ENCODE results near the gene MYO15B. TPM values are rescaled to one million over a fixed set of nuclear protein-coding genes. Genes with fewer than 3 reads are reported as not detected.

Gene MYO15B
- total RNA-seq, 1 donor = 1.4 TPM

- H3K4me3 ChIP-seq (ENCODE audit: low read depth, low read length) = no peak overlapping the region
- TF ChIP-seq, protein P1, sequence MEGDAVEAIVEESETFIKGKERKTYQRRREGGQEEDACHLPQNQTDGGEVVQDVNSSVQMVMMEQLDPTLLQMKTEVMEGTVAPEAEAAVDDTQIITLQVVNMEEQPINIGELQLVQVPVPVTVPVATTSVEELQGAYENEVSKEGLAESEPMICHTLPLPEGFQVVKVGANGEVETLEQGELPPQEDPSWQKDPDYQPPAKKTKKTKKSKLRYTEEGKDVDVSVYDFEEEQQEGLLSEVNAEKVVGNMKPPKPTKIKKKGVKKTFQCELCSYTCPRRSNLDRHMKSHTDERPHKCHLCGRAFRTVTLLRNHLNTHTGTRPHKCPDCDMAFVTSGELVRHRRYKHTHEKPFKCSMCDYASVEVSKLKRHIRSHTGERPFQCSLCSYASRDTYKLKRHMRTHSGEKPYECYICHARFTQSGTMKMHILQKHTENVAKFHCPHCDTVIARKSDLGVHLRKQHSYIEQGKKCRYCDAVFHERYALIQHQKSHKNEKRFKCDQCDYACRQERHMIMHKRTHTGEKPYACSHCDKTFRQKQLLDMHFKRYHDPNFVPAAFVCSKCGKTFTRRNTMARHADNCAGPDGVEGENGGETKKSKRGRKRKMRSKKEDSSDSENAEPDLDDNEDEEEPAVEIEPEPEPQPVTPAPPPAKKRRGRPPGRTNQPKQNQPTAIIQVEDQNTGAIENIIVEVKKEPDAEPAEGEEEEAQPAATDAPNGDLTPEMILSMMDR (IDR thresholded peaks at IDR 0.05; ENCODE audit: insufficient read depth, low read length) = peak; percentile 77
- DNase-seq (ENCODE audit: low read depth) = peak; percentile 13
Observed at GRCh38 chr17:75601057-75601987, 13.7 kb downstream of the MYO15B start.

DNA sequence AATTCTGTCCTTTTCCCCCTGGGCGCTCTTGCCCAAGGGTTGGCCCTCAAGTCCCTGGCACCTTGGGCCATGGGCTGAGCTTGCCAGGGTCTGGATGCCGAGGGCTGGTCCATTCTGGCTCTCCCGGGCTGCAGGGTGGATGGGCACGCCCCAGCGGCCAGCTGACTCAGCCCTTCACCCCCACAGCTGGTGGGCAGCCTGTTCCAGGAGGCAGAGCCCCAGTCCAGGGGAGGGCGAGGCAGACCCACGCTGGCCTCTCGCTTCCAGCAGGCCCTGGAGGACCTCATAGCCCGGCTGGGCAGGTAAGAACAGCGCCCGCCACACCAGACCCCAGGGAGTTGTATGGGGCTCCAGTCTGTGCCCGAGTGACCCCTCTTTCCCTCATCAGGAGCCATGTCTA is 15.0 kb downstream of the MYO15B start:
- TF ChIP-seq, protein P1 (IDR thresholded peaks at IDR 0.05; ENCODE audit: insufficient read depth, low read length) = no peak
- H3K4me3 ChIP-seq (ENCODE audit: low read depth, low read length) = no peak overlapping the region
- no peak for DNase-seq (ENCODE audit: low read depth)

DNA sequence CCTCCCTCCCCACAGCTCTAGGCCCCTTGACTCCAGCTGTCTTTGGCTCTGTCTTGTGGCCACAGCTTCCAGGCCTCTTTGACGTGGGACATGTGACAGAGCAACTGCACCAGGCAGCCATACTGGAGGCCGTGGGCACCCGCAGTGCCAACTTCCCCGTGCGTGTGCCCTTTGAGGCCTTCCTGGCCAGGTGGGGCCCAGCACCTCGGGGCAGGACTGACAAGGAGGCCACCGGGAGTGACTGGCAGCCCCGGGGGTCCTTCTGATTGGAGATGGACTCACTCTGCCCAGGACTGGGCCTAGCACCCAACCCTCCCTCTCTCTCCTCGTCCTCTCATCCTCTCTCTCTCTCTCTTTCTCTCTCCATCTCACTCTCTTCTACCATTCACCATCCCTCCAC is 15.5 kb downstream of the MYO15B start:
- H3K4me3 ChIP-seq (ENCODE audit: low read depth, low read length) = no peak overlapping the region
- TF ChIP-seq, protein P1 (IDR thresholded peaks at IDR 0.05; ENCODE audit: insufficient read depth, low read length) = no peak
- no peak for DNase-seq (ENCODE audit: low read depth)

DNA sequence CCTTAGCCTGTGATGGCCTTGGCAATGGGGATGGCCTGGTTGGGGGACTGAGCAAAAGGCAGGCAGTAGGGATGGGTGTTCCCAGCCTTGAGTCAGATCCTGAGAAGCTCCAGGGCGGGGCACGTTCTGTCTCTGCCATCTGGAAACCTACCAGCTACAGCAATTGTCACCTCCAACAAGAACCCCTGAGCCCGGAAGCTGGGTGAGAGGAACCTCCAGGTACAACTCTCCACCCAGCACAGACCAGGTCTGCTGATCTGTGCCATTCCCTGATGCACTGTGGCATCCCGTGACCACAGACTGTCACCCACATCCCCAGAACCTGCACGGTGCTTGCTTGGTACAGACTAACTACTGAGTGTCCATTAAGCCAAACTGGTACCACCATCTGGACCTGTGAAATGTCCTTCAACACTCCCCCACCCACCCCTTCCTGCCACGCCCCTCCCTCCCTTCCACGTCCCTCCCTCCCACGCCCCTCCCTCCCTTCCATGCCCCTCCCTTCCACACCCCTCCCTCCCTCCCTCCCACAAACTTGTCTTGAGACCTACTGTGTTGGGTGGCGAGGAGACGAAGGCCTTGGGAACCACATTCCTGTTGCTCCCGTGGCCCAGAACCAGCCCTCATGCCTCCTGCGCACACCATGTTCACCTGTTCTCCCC is 16.6 kb downstream of the MYO15B start:
- H3K4me3 ChIP-seq (ENCODE audit: low read depth, low read length) = no peak overlapping the region
- DNase-seq (ENCODE audit: low read depth) = peak; percentile 7
- TF ChIP-seq, protein P1 (IDR thresholded peaks at IDR 0.05; ENCODE audit: insufficient read depth, low read length) = no peak

DNA sequence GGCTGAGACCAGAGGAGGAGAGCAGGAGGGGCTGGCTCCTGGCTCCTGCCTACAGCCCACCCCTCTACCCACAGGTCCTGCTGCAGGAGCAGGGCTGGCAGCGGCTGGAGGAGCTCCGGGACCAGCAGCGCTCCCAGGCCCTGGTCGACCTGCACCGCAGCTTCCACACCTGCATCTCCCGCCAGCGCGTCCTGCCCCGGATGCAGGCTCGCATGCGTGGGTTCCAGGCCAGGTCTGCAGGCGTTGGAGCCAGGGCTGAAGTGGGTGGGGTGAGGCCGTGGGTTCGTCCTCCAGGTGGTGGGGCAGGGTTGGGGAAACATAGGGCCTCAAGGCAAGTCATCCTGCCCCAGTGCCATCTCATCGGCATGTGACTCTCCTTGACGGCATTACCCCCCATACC is 18.2 kb downstream of the MYO15B start:
- no peak for DNase-seq (ENCODE audit: low read depth)
- TF ChIP-seq, protein P1 (IDR thresholded peaks at IDR 0.05; ENCODE audit: insufficient read depth, low read length) = no peak
- no peak overlapping the region for H3K4me3 ChIP-seq (ENCODE audit: low read depth, low read length)

GRCh38 chr17:75607086-75607485 is 19.5 kb downstream of the MYO15B start:
- DNase-seq (ENCODE audit: low read depth) = no peak
- TF ChIP-seq, protein P1 (IDR thresholded peaks at IDR 0.05; ENCODE audit: insufficient read depth, low read length) = no peak
- no peak overlapping the region for H3K4me3 ChIP-seq (ENCODE audit: low read depth, low read length)
